MCF 10A (cell line): ENCODE data around the gene CCDC28B. TPM values are rescaled to one million over a fixed set of nuclear protein-coding genes. Genes with fewer than 3 reads are reported as not detected.
"Not testable (repeated sequence)": the region's sequence is repeated elsewhere in the genome, so short reads cannot be mapped to it uniquely, and the experiment has no call there.

Experiments used
- BruUV-seq: library from RNA; stranded (reverse); fragments of 400-500 nt; replicated peaks from 2 replicates; lab custom pipeline; 2021; lab: Mats Ljungman, UMichigan
- CTCF ChIA-PET: fragments of 300-600 bp; sonication (Branson Sonifier 250); formaldehyde crosslinking; extraction: SDS; loops from one replicate; lab custom pipeline; 2021; ENCODE audit warnings: antibody characterized with exemption, inconsistent platforms; lab: Yijun Ruan, JAX
- POLR2A ChIA-PET: fragments of 300-600, 350-650 bp; sonication (Branson Sonifier 250); formaldehyde crosslinking; extraction: SDS; loops from one replicate; lab custom pipeline; 2020; ENCODE audit warnings: antibody characterized with exemption, inconsistent platforms; lab: Yijun Ruan, JAX
- DNase-seq: peaks from one replicate; pipeline ENCODE4 v3.0.0-alpha.2; 2018; ENCODE audit not compliant: unreplicated experiment
- H3K27ac Mint-ChIP-seq: one replicate; pipeline ENCODE4 v1.8.0; 2022; ENCODE audit warnings: mild to moderate bottlenecking, low read depth, mixed read lengths; ENCODE audit not compliant: unreplicated experiment
- H3K27me3 Mint-ChIP-seq: one replicate; pipeline ENCODE4 v1.8.0; 2022; ENCODE audit warnings: mixed read lengths; ENCODE audit not compliant: insufficient read depth, unreplicated experiment
- H3K36me3 Mint-ChIP-seq: one replicate; pipeline ENCODE4 v1.8.0; 2022; ENCODE audit warnings: mild to moderate bottlenecking, moderate library complexity, mixed read lengths; ENCODE audit not compliant: insufficient read depth, unreplicated experiment
- H3K4me1 Mint-ChIP-seq: one replicate; pipeline ENCODE4 v1.8.0; 2022; ENCODE audit warnings: mixed read lengths; ENCODE audit not compliant: insufficient read depth, unreplicated experiment
- H3K4me3 Mint-ChIP-seq: one replicate; pipeline ENCODE4 v1.8.0; 2022; ENCODE audit warnings: mild to moderate bottlenecking, moderate library complexity, mixed read lengths; ENCODE audit not compliant: unreplicated experiment
- H3K9me3 Mint-ChIP-seq: one replicate; pipeline ENCODE4 v1.8.0; 2022; ENCODE audit warnings: mixed read lengths; ENCODE audit not compliant: unreplicated experiment
- intact Hi-C: fragments of 100-400 bp; cut with micrococcal nuclease; formaldehyde crosslinking; loops from 2 replicates; pipeline ENCODE4 v1.14.1; 2022
- total RNA-seq: library from RNA; stranded (reverse); gene quantifications from 2 replicates; pipeline ENCODE4 v1.2.3, GENCODE V29; 2022
- TF ChIP-seq, protein P1 (sequence below): fragments of 200-600 bp; IDR thresholded peaks from one replicate; pipeline ENCODE4 v1.8.0; 2022; ENCODE audit warnings: antibody characterized with exemption, mild to moderate bottlenecking; ENCODE audit not compliant: unreplicated experiment

CCDC28B gene
- total RNA-seq, 1 experiment from 2014 or later: 0.91 TPM

GRCh38 chr1:32159189-32159588, 41.2 kb upstream of the CCDC28B start:
- H3K36me3 Mint-ChIP-seq: peaks cover 90% of the 10 kb centered on the region
- BruUV-seq: no TSS peak
- no peak overlapping the region for H3K4me3 Mint-ChIP-seq
- TF ChIP-seq, protein P1, sequence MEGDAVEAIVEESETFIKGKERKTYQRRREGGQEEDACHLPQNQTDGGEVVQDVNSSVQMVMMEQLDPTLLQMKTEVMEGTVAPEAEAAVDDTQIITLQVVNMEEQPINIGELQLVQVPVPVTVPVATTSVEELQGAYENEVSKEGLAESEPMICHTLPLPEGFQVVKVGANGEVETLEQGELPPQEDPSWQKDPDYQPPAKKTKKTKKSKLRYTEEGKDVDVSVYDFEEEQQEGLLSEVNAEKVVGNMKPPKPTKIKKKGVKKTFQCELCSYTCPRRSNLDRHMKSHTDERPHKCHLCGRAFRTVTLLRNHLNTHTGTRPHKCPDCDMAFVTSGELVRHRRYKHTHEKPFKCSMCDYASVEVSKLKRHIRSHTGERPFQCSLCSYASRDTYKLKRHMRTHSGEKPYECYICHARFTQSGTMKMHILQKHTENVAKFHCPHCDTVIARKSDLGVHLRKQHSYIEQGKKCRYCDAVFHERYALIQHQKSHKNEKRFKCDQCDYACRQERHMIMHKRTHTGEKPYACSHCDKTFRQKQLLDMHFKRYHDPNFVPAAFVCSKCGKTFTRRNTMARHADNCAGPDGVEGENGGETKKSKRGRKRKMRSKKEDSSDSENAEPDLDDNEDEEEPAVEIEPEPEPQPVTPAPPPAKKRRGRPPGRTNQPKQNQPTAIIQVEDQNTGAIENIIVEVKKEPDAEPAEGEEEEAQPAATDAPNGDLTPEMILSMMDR: no peak
- no peaks in the 10 kb centered on the region for H3K4me1 Mint-ChIP-seq
- CTCF ChIA-PET: no interaction called here
- intact Hi-C loops: no loop called here
- no peaks in the 10 kb centered on the region for H3K27me3 Mint-ChIP-seq
- POLR2A ChIA-PET: no interaction called here
- H3K27ac Mint-ChIP-seq: no peak overlapping the region
- no peak for DNase-seq
- H3K9me3 Mint-ChIP-seq: no peaks in the 10 kb centered on the region

GRCh38 chr1:32163405-32163804, 37.0 kb upstream of the CCDC28B start:
- TF ChIP-seq, protein P1: no peak
- intact Hi-C loops: no loop called here
- H3K9me3 Mint-ChIP-seq: no peaks in the 10 kb centered on the region
- no peaks in the 10 kb centered on the region for H3K4me1 Mint-ChIP-seq
- no peak overlapping the region for H3K4me3 Mint-ChIP-seq
- no peaks in the 10 kb centered on the region for H3K27me3 Mint-ChIP-seq
- H3K36me3 Mint-ChIP-seq: peaks cover 92% of the 10 kb centered on the region
- POLR2A ChIA-PET: interaction anchor here (0.8 kb wide), 1 partner anchor 55 kb away, joined by 3 read pairs; the partner anchor contains the start of gene KPNA6
- CTCF ChIA-PET: interaction anchor here (1.3 kb wide), 1 partner anchor 10 kb away, joined by 3 read pairs; no protein-coding TSS in a partner anchor
- DNase-seq: no peak
- no peak overlapping the region for H3K27ac Mint-ChIP-seq
- no TSS peak for BruUV-seq

DNA sequence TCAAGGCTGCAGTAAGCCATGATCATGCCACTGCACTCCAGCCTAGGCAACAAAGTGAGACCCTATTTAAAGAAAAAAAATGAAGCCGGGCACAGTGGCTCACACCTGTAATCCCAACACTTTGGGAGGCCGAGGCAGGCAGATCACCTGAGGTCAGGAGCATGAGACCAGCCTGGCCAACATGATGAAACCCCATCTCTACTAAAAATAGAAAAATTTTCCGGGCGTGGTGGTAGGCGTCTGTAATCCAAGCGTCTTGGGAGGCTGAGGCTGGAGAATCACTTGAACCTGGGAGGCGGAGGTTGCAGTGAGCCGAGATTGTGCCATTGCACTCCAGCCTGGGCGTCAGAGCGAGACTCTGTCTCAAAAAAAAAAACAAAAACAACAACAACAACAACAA, 34.8 kb upstream of the CCDC28B start:
- H3K4me1 Mint-ChIP-seq, H3K4me3 Mint-ChIP-seq, DNase-seq, H3K9me3 Mint-ChIP-seq, H3K27me3 Mint-ChIP-seq, intact Hi-C loops, BruUV-seq: not testable (repeated sequence)
- peaks cover 92% of the 10 kb centered on the region for H3K36me3 Mint-ChIP-seq
- H3K27ac Mint-ChIP-seq: peak overlapping the region; percentile 54
- ChIA-PET POLR2A (interaction anchor here (1.4 kb wide), 2 partner anchors 9 to 14 kb away, joined by 3 to 4 read pairs; partner anchors contain the start of gene TXLNA), CTCF (interaction anchor here (1.1 kb wide), 1 partner anchor 23 kb away, joined by 4 read pairs; no protein-coding TSS in a partner anchor)

DNA sequence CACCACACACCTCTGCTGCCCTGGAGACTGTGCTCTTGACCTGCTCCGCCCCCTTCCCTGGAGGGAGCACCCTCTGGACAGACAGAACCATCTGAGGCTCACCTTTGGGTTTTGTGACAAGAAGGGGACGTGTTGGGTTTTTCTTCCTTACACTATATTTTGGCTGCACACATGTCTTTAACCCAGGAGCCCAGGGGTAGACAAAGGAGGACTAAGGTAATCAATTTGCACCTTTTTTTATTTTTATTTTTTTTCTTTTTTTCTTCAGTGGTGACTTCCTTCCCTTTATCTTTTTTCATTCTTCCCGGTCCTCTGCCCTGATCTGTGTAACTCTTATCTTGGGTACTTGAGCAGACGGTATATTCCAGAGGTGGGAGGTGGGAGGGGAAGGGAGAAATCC, 29.4 kb upstream of the CCDC28B start:
- ChIA-PET POLR2A (no interaction called here), CTCF (no interaction called here)
- Mint-ChIP-seq H3K4me1 (peaks cover 9% of the 10 kb centered on the region), H3K4me3 (no peak overlapping the region), H3K9me3 (no peaks in the 10 kb centered on the region), H3K27me3 (no peaks in the 10 kb centered on the region), H3K36me3 (peaks cover 94% of the 10 kb centered on the region), H3K27ac (no peak overlapping the region)
- TF ChIP-seq, protein P1: no peak
- no peak for DNase-seq
- intact Hi-C loops: no loop called here
- no TSS peak for BruUV-seq
